ENCODE data around the gene FIG4. TPM values are rescaled to one million over a fixed set of nuclear protein-coding genes. Genes with fewer than 3 reads are reported as not detected.

FIG4 gene
- polyA plus RNA-seq, 1 donor from 2014 or later, result 35.4 TPM

GRCh38 chr6:109736273-109737025, 45.4 kb downstream of the FIG4 start:
- no peak overlapping the region for H2AFZ ChIP-seq (ENCODE audit: low read depth, low read length)
- no peaks in the 10 kb centered on the region for H3K9me3 ChIP-seq (ENCODE audit: low read length)
- H4K20me1 ChIP-seq (ENCODE audit: insufficient read depth), result no peaks in the 10 kb centered on the region
- H3K79me2 ChIP-seq (replicated peaks; ENCODE audit: insufficient read depth, low read length), result no peaks in the 10 kb centered on the region
- peaks cover 4% of the 10 kb centered on the region for H3K36me3 ChIP-seq (ENCODE audit: insufficient read depth, low read length)
- H3K4me2 ChIP-seq (ENCODE audit: low read length), result no peak overlapping the region
- no peaks in the 10 kb centered on the region for H3K9me2 ChIP-seq (ENCODE audit: insufficient read depth, low read length)
- no peak overlapping the region for H3K27ac ChIP-seq (ENCODE audit: low read length)
- H3K4me3 ChIP-seq (ENCODE audit: low read length), result no peak overlapping the region
- H3K27me3 ChIP-seq (ENCODE audit: insufficient read depth, low read depth, low read length), result no peaks in the 10 kb centered on the region
- TF ChIP-seq MXI1 (conservative IDR thresholded peaks at IDR 0.05; ENCODE audit: poor library complexity, severe bottlenecking), result no peak
- no peak for TF ChIP-seq REST (IDR thresholded peaks at IDR 0.05; ENCODE audit: borderline replicate concordance)
- no peak for TF ChIP-seq EP300 (conservative IDR thresholded peaks at IDR 0.05; ENCODE audit: poor library complexity, severe bottlenecking)
- TF ChIP-seq POLR2AphosphoS5 (IDR thresholded peaks at IDR 0.05), result no peak
- TF ChIP-seq SMC3 (conservative IDR thresholded peaks at IDR 0.05; ENCODE audit: poor library complexity), result no peak
- TF ChIP-seq RAD21 (conservative IDR thresholded peaks at IDR 0.05), result no peak
- TF ChIP-seq CTCF (IDR thresholded peaks at IDR 0.05; ENCODE audit: poor library complexity, severe bottlenecking), result no peak
- TF ChIP-seq EZH2 (IDR thresholded peaks at IDR 0.05; ENCODE audit: borderline replicate concordance, insufficient read depth, low read length, poor library complexity, severe bottlenecking), result no peak
- no peak for TF ChIP-seq TAF1 (IDR thresholded peaks at IDR 0.05; ENCODE audit: low read depth)
- no peaks in the 10 kb centered on the region for H3F3A ChIP-seq (ENCODE audit: insufficient read depth, low read length, poor library complexity, severe bottlenecking)
- H3K9ac ChIP-seq (ENCODE audit: low read length), result no peak overlapping the region

GRCh38 chr6:109738255-109738654, 47.2 kb downstream of the FIG4 start:
- H3K27me3 ChIP-seq (ENCODE audit: insufficient read depth, low read depth, low read length), result no peaks in the 10 kb centered on the region
- H3F3A ChIP-seq (ENCODE audit: insufficient read depth, low read length, poor library complexity, severe bottlenecking), result no peaks in the 10 kb centered on the region
- H3K9me3 ChIP-seq (ENCODE audit: low read length), result no peaks in the 10 kb centered on the region

More at GRCh38 chr6:109738255-109738654, 47.2 kb downstream of the FIG4 start:
- H3K4me2 ChIP-seq (ENCODE audit: low read length), result no peak overlapping the region
- H4K20me1 ChIP-seq (ENCODE audit: insufficient read depth), result no peaks in the 10 kb centered on the region
- no peaks in the 10 kb centered on the region for H3K79me2 ChIP-seq (replicated peaks; ENCODE audit: insufficient read depth, low read length)
- no peak overlapping the region for H2AFZ ChIP-seq (ENCODE audit: low read depth, low read length)
- TF ChIP-seq REST (IDR thresholded peaks at IDR 0.05; ENCODE audit: borderline replicate concordance), result no peak
- TF ChIP-seq EZH2 (IDR thresholded peaks at IDR 0.05; ENCODE audit: borderline replicate concordance, insufficient read depth, low read length, poor library complexity, severe bottlenecking), result no peak
- TF ChIP-seq EP300 (conservative IDR thresholded peaks at IDR 0.05; ENCODE audit: poor library complexity, severe bottlenecking), result no peak
- TF ChIP-seq SMC3 (conservative IDR thresholded peaks at IDR 0.05; ENCODE audit: poor library complexity), result no peak
- TF ChIP-seq TAF1 (IDR thresholded peaks at IDR 0.05; ENCODE audit: low read depth), result no peak
- no peak for TF ChIP-seq CTCF (IDR thresholded peaks at IDR 0.05; ENCODE audit: poor library complexity, severe bottlenecking)
- no peak for TF ChIP-seq RAD21 (conservative IDR thresholded peaks at IDR 0.05)
- no peak for TF ChIP-seq MXI1 (conservative IDR thresholded peaks at IDR 0.05; ENCODE audit: poor library complexity, severe bottlenecking)
- no peak for TF ChIP-seq POLR2AphosphoS5 (IDR thresholded peaks at IDR 0.05)
- H3K9ac ChIP-seq (ENCODE audit: low read length), result no peak overlapping the region
- H3K36me3 ChIP-seq (ENCODE audit: insufficient read depth, low read length), result peaks cover 4% of the 10 kb centered on the region
- no peaks in the 10 kb centered on the region for H3K9me2 ChIP-seq (ENCODE audit: insufficient read depth, low read length)
- H3K4me3 ChIP-seq (ENCODE audit: low read length), result no peak overlapping the region
- H3K27ac ChIP-seq (ENCODE audit: low read length), result no peak overlapping the region
